Measurements from ENCODE around the gene KCNA4. TPM values are rescaled to one million over a fixed set of nuclear protein-coding genes. Genes with fewer than 3 reads are reported as not detected.
"Not testable (repeated sequence)": the region's sequence is repeated elsewhere in the genome, so short reads cannot be mapped to it uniquely, and the experiment has no call there.

KCNA4 gene
- total RNA-seq, 3 donors from 2014 or later, result under 0.01 to 5.7 (median 3.2) TPM

DNA sequence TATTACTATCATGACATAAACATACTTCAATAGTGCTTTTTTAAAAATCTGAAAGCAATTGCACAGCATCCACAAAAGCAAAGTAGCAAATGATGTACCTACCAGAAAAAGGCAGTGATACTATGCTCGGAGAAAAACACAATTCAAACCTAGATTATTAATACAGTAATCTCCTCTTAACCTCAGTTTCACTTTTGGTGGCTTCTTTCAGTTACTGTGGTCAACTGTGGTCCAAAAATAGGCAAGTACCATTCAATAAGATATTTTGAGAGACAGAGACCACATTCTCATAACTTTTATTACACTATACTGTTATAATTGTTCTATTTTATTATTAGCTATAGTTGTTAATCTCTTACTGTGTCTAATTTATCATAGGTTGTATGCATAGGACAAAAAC, 20.8 kb downstream of the KCNA4 start:
- H3K4me3 ChIP-seq, result no peak overlapping the region
- no peaks in the 10 kb centered on the region for H3K27me3 ChIP-seq
- no peak overlapping the region for H3K27ac ChIP-seq
- no peaks in the 10 kb centered on the region for H3K9me3 ChIP-seq
- TF ChIP-seq, protein P1, sequence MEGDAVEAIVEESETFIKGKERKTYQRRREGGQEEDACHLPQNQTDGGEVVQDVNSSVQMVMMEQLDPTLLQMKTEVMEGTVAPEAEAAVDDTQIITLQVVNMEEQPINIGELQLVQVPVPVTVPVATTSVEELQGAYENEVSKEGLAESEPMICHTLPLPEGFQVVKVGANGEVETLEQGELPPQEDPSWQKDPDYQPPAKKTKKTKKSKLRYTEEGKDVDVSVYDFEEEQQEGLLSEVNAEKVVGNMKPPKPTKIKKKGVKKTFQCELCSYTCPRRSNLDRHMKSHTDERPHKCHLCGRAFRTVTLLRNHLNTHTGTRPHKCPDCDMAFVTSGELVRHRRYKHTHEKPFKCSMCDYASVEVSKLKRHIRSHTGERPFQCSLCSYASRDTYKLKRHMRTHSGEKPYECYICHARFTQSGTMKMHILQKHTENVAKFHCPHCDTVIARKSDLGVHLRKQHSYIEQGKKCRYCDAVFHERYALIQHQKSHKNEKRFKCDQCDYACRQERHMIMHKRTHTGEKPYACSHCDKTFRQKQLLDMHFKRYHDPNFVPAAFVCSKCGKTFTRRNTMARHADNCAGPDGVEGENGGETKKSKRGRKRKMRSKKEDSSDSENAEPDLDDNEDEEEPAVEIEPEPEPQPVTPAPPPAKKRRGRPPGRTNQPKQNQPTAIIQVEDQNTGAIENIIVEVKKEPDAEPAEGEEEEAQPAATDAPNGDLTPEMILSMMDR (IDR thresholded peaks at IDR 0.05), result no peak
- TF ChIP-seq POLR2AphosphoS5 (IDR thresholded peaks at IDR 0.05), result no peak
- TF ChIP-seq POLR2A (IDR thresholded peaks at IDR 0.05), result no peak
- intact Hi-C loops (cut with DNase I; ENCODE audit: low total_unique reads), result no loop called here
- no peak for DNase-seq (ENCODE audit: low spot score in 2 of 2)
- no peaks in the 10 kb centered on the region for H3K36me3 ChIP-seq
- no peaks in the 10 kb centered on the region for H3K4me1 ChIP-seq

DNA sequence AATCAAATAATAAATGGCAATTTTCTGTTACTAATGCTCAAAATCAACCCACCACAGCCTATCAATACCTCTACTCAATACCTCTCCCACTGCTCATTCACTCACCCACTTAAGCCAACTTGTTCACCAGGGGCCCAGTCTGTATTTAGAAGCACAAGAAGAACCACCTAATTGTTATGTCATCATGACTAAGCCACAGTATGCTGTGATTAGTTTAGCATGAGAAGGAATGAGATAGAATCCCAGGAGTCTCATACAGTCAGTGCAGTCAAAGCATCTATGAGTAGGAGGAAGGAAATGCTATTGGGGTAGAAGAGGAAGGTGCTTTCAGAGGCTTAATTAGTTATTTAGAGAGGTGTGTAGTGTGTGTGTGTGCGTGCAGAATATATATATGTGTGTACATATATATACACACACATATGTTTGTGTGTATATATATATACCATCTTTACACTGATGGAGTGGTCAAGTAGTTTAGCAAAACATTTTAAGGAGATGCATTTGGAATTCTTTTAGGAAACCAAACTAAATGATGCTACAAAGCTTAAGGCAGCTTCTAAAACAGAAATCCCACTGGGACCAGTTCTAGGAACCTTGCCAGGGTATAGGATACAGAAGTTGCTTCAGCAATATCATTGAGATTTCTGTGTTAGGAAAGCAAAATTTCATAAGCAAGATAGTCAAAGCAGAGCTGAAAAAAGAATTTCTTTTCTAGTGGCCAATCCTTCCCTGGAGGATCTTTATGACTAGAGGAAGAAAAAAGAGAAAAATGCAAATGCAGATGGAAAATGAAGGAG, 27.5 kb downstream of the KCNA4 start:
- no peak for DNase-seq (ENCODE audit: low spot score in 2 of 2)
- Histone ChIP-seq H3K9me3 (no peaks in the 10 kb centered on the region), H3K27me3 (no peaks in the 10 kb centered on the region), H3K27ac (no peak overlapping the region), H3K4me3 (no peak overlapping the region), H3K4me1 (no peaks in the 10 kb centered on the region), H3K36me3 (no peaks in the 10 kb centered on the region)
- intact Hi-C loops (cut with DNase I; ENCODE audit: low total_unique reads), result no loop called here
- no peak for TF ChIP-seq POLR2A (IDR thresholded peaks at IDR 0.05)
- no peak for TF ChIP-seq POLR2AphosphoS5 (IDR thresholded peaks at IDR 0.05)
- TF ChIP-seq, protein P1 (IDR thresholded peaks at IDR 0.05), result no peak

DNA sequence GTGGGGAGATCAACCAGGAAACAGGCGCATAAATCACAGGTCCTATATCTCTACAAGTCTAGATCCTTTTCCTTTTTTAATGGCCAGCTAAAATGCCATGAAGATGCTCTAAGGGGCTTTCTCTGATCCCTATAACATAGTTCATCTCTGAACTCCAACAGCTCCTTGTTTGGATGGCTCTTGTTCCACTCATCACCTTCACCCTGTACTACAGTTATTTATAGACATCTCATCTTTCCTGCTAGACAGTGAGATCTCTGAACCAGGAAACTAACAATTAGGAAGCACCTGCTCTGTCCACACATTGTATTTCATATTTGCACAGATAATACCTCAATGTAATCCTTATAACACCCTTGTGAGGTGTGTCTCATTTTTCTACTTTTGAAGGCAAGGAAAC, 31.6 kb downstream of the KCNA4 start:
- no peak overlapping the region for H3K27ac ChIP-seq
- no peak for DNase-seq (ENCODE audit: low spot score in 2 of 2)
- no peak overlapping the region for H3K4me3 ChIP-seq
- intact Hi-C loops (cut with DNase I; ENCODE audit: low total_unique reads), result no loop called here
- no peaks in the 10 kb centered on the region for H3K4me1 ChIP-seq
- no peaks in the 10 kb centered on the region for H3K36me3 ChIP-seq
- no peaks in the 10 kb centered on the region for H3K27me3 ChIP-seq
- no peaks in the 10 kb centered on the region for H3K9me3 ChIP-seq
- TF ChIP-seq POLR2AphosphoS5 (IDR thresholded peaks at IDR 0.05), result no peak
- no peak for TF ChIP-seq POLR2A (IDR thresholded peaks at IDR 0.05)
- TF ChIP-seq, protein P1 (IDR thresholded peaks at IDR 0.05), result no peak

DNA sequence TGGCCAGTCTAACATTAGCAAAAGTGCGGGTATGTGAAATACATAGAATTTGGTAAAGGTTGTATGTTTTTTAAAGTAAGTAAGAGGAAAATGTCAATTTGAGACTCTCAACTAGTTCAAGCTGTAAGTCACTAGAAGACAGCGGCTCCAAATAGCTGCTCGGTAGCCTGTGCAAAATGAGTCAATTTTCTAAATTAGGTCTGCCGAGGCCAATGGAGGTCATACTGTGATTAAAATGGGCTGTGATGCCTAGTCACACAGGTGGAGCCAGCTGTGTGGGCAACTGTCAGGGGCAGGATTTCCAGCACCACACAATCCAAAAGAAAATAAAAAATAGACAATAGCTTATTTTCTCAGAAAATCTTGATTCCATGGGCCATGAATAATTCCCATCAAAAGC, 32.3 kb downstream of the KCNA4 start:
- intact Hi-C loops (cut with DNase I; ENCODE audit: low total_unique reads), result no loop called here
- H3K27me3 ChIP-seq, result no peaks in the 10 kb centered on the region
- H3K36me3 ChIP-seq, result no peaks in the 10 kb centered on the region
- H3K4me3 ChIP-seq, result no peak overlapping the region
- H3K4me1 ChIP-seq, result no peaks in the 10 kb centered on the region
- no peak for TF ChIP-seq POLR2AphosphoS5 (IDR thresholded peaks at IDR 0.05)
- TF ChIP-seq POLR2A (IDR thresholded peaks at IDR 0.05), result no peak
- DNase-seq (ENCODE audit: low spot score in 2 of 2), result no peak
- no peaks in the 10 kb centered on the region for H3K9me3 ChIP-seq
- no peak overlapping the region for H3K27ac ChIP-seq

DNA sequence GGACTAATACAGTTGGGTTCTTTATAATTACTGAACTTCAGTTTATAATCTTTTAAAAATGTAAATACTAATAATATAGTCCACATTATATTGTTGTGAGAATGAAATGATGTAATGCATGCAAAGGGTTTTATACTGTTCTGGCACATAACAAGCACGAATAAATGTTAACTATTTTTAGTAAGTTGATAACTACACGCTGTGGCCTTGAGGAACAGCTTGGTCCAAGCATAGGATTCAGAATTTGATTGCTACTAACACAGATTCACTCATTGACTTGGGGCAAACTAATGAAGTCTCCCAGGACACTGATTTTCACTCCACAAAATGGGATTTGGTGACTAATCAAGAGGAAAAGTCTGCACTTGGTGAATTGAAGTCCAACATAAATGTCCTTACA, 38.3 kb downstream of the KCNA4 start:
- no peaks in the 10 kb centered on the region for H3K36me3 ChIP-seq
- no peak for DNase-seq (ENCODE audit: low spot score in 2 of 2)
- TF ChIP-seq, protein P1 (IDR thresholded peaks at IDR 0.05), result no peak
- TF ChIP-seq POLR2AphosphoS5 (IDR thresholded peaks at IDR 0.05) (no peak), POLR2A (IDR thresholded peaks at IDR 0.05) (no peak)
- no peaks in the 10 kb centered on the region for H3K27me3 ChIP-seq
- no peaks in the 10 kb centered on the region for H3K9me3 ChIP-seq
- H3K27ac ChIP-seq, result no peak overlapping the region
- intact Hi-C loops (cut with DNase I; ENCODE audit: low total_unique reads), result no loop called here
- no peak overlapping the region for H3K4me3 ChIP-seq
- H3K4me1 ChIP-seq, result no peaks in the 10 kb centered on the region

DNA sequence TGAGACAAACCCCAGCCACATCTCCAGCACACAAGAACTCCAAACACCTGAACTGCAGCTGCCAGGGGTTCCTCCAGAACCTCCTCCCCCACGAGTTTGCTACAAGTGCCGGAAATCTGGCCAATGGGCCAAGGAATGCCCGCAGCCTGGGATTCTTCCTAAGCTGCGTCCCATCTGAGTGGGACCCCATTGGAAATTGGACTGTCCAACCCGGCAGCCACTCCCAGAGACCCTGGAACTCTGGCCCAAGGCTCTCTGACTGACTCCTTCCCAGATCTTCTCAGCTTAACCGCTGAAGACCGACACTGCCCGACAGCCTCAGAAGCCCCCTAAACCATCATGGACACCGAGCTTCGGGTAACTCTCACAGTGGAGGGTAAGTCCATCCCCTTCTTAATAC, 41.2 kb downstream of the KCNA4 start:
- H3K4me1 ChIP-seq; H3K27me3 ChIP-seq; H3K4me3 ChIP-seq; H3K9me3 ChIP-seq; H3K36me3 ChIP-seq; DNase-seq (ENCODE audit: low spot score in 2 of 2); intact Hi-C loops (cut with DNase I; ENCODE audit: low total_unique reads); H3K27ac ChIP-seq: not testable (repeated sequence)
